Measurements from ENCODE around the gene GRK3.

Gene GRK3

DNA sequence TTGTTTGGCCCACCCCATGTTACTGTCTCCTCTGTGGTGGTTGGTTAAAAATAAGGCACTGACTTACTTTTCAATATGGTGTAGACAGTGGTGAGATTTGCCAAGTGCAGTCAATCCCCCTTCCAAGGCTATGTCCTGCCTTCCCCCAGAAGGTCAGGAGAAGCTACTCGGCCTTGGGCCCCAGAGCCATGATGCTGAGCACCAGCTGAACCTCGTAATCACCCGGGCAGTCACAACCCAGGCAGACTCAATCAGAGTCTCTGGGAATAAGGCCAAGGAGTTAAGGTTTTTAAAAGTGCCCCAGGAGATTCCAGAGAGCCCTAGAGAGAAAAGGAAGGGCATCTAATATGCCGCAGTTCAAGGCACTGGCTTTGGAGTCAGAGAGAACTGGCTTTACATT, 201.3 kb downstream of the GRK3 start:
- no peak for DNase-seq

DNA sequence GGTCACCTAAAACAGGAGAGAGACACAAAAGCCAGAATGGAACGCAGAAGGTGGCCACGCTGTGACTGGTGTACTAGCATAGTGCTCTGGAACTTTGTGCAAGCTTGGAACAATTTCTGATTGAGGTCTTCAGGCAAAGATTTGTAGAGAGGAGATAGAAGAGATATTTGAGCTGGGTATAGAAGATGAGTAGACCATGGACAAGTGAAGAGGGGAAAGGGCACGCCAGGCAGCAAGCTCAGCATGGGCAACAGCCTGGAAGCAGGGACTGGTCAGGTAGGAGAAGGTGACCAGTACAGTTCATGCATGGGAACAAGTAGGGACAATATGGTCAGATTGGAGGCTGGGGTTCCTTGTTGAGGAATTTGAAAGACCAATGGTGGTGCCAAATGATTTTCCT, 201.9 kb downstream of the GRK3 start:
- no peak for DNase-seq

DNA sequence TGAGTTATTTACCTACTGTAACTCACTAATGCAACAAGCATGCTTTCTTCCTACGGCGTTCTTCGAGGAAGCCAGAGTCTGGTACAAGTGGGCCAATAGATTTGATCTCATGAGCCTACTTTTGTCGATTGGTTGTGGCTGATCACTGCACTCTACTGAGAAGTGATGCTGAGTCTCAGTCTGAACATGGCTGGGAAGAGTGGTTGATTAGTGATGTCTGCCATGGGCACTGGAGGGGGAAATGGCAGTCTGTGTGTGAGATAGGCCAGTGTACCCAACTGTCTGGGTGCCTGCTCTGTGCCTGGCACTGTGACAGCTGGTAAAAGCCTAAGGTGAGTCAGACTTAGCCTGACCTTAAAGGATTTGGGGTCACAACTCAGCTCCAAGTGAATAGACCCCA, 205.9 kb downstream of the GRK3 start:
- no peak for DNase-seq

DNA sequence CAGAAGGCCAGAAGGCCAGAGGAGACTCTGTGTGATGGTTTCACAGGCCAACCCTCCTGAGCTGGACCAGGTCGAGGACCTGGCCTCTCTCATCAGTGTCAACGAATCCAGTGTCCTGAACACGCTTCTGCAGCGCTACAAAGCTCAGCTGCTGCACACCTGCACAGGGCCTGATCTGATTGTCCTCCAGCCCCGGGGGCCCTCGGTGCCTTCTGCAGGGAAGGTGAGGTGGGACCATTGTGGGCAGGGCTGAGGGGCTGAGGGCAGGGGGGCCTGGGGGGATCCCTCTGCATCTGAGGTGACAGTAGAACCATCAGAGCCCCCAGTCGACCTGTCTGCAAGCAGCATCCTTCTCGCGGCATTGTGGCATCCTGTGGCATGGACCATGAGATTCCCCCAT, 207.8 kb downstream of the GRK3 start:
- no peak for DNase-seq

DNA sequence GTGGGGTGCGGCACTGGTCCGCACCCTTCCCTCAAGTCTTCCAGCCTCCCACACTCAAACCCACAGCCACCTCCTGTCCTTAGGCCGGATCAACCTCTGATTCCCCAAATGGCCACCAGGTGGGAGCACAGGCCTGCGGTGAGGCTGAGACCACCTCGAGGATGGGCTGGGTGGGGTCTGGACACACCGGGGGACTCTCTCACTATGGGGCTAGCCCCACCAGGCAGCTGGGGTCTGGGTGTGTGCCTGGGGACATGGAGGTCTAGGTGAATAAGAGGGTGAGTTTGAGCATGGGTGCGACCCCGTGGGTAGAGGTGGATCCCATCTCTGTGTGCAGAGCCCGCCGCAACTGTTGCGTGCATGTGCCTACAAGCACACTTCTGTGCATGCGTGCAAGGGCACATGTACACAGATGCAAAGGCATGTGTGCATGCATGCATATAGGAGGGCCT, 210.1 kb downstream of the GRK3 start:
- no peak for DNase-seq

DNA sequence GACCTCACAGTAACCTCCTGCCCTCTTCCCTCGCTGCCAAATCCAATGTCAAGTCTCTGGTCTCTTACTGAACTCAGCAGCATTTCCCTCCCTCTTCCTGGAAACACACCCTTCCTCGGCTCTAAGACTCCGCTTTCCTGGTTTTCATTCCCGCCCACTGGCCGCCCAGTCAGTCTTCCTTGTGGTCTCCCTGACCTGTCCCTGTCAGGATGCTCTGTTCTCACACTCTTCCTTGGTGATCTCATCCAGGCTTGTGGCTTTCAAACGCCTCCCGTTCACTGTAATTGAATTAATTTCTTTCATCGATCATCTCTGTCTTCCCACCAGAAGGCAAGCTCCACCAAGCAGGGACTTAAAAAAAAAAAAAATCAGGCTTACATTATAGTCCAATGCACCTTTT, 211.1 kb downstream of the GRK3 start:
- no peak for DNase-seq

DNA sequence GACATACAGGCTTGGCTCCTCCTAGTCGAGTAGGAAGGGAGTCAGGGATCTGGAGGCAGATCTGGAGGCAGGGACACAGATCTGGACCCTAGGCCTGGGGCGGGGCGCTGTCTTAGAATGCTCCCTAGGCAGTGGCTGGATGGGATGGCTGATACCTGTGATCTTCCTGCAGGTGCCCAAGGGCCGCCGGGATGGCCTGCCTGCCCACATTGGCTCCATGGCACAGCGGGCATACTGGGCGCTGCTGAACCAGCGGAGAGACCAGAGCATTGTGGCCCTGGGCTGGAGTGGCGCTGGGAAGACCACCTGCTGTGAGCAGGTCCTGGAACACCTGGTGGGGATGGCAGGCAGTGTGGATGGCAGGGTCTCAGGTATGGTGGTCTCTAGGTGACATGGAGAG, 212.9 kb downstream of the GRK3 start:
- DNase-seq: no peak

DNA sequence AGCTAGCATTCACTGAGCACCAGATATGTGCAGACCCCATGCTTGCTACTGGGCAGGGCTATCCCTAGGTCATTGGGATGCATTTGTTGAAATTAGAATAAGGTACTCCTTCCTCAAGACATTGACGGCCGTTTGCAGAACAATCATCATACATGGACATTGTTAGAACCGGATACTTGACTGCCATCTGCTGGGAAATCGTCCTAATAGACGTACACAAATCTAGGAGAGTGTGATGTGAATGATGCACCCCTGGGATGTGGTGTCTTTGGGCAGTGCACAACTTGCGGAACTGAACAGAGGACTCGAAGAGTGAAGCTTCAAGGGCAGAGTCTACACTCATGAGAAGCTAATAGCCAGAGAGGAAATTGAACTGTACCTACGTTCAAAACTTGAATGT, 213.4 kb downstream of the GRK3 start:
- DNase-seq: no peak

Data from NCI-H187 treated with DMSO at 0.1 percent for 48 hours (cell line).